ENCODE data around the gene KLF9.

- TF ChIP-seq MAX (IDR thresholded peaks at IDR 0.05; ENCODE audit: insufficient read depth, insufficient read length) = no peak
- TF ChIP-seq, protein P1, sequence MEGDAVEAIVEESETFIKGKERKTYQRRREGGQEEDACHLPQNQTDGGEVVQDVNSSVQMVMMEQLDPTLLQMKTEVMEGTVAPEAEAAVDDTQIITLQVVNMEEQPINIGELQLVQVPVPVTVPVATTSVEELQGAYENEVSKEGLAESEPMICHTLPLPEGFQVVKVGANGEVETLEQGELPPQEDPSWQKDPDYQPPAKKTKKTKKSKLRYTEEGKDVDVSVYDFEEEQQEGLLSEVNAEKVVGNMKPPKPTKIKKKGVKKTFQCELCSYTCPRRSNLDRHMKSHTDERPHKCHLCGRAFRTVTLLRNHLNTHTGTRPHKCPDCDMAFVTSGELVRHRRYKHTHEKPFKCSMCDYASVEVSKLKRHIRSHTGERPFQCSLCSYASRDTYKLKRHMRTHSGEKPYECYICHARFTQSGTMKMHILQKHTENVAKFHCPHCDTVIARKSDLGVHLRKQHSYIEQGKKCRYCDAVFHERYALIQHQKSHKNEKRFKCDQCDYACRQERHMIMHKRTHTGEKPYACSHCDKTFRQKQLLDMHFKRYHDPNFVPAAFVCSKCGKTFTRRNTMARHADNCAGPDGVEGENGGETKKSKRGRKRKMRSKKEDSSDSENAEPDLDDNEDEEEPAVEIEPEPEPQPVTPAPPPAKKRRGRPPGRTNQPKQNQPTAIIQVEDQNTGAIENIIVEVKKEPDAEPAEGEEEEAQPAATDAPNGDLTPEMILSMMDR (IDR thresholded peaks at IDR 0.05; ENCODE audit: extremely low read depth in 1 of 2, insufficient read depth in 1 of 2, low read depth in 1 of 2, low read length in 2 of 2) = no peak
- no peak for TF ChIP-seq POLR2AphosphoS5 (IDR thresholded peaks at IDR 0.05; ENCODE audit: insufficient read depth, low read depth, low read length)
- TF ChIP-seq EZH2 (IDR thresholded peaks at IDR 0.05; ENCODE audit: borderline replicate concordance, low read depth, low read length, severe bottlenecking) = no peak
- TF ChIP-seq POLR2A (IDR thresholded peaks at IDR 0.05; ENCODE audit: low read depth, low read length) = no peak
Measured at GRCh38 chr9:70355801-70356200, 58.7 kb downstream of the KLF9 start.
